ENCODE results near the gene TTLL1. TPM values are rescaled to one million over a fixed set of nuclear protein-coding genes. Genes with fewer than 3 reads are reported as not detected.

TTLL1 gene
- polyA plus RNA-seq, 1 donor (not counting 4 experiments of a cell fraction or from before 2014, with no cell fraction given): 3.5 TPM

DNA sequence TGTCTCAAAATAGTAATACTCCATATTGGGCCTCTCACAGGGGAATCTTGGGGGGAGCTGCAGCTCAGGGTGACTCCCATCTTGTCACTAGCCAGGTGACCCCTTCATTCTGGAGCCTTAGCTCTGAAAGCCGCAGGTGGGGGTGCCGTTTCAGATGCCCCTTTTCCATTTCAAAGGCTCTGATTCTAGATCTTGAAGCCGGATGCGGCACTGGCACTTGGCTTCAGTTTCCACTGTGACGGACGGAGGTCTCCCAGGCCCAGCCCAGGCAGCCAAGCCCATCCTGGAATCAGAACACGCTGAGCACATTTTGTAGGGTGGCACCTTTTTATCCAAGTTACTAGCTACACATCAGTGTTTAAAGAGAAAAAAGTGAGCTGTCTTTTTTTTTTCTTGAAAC lies 27.7 kb upstream of the TTLL1 start:
- no peak for TF ChIP-seq EZH2 (IDR thresholded peaks at IDR 0.05; ENCODE audit: low read length)
- TF ChIP-seq, protein P1, sequence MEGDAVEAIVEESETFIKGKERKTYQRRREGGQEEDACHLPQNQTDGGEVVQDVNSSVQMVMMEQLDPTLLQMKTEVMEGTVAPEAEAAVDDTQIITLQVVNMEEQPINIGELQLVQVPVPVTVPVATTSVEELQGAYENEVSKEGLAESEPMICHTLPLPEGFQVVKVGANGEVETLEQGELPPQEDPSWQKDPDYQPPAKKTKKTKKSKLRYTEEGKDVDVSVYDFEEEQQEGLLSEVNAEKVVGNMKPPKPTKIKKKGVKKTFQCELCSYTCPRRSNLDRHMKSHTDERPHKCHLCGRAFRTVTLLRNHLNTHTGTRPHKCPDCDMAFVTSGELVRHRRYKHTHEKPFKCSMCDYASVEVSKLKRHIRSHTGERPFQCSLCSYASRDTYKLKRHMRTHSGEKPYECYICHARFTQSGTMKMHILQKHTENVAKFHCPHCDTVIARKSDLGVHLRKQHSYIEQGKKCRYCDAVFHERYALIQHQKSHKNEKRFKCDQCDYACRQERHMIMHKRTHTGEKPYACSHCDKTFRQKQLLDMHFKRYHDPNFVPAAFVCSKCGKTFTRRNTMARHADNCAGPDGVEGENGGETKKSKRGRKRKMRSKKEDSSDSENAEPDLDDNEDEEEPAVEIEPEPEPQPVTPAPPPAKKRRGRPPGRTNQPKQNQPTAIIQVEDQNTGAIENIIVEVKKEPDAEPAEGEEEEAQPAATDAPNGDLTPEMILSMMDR (optimal IDR thresholded peaks at IDR 0.05 in 1 of 3, IDR thresholded peaks at IDR 0.05 in 1 of 3, conservative IDR thresholded peaks at IDR 0.05 in 1 of 3; ENCODE audit: extremely low read depth in 1 of 3, insufficient read depth in 2 of 3, low read length in 3 of 3): no peak

GRCh38 chr22:43114958-43115357 lies 25.8 kb upstream of the TTLL1 start:
- H3K4me3 ChIP-seq (ENCODE audit: control insufficient read depth in 2 of 3, extremely low read depth in 1 of 3, insufficient read depth in 2 of 3, low read depth in 1 of 3, low read length in 3 of 3): no peak overlapping the region
- H3K9ac ChIP-seq (ENCODE audit: control insufficient read depth, extremely low read depth, insufficient read depth, low read length): no peak overlapping the region
- H3K4me1 ChIP-seq (ENCODE audit: control insufficient read depth, extremely low read depth, insufficient read depth, low read length): peaks cover 9% of the 10 kb centered on the region
- H2AFZ ChIP-seq (ENCODE audit: control insufficient read depth, low read length): no peak overlapping the region
- no peaks in the 10 kb centered on the region for H3K36me3 ChIP-seq (ENCODE audit: control insufficient read depth in 2 of 2, extremely low read depth in 1 of 2, insufficient read depth in 2 of 2, low read length in 2 of 2)
- H3K9me1 ChIP-seq (ENCODE audit: control insufficient read depth, extremely low read depth, insufficient read depth, low read length): no peaks in the 10 kb centered on the region
- no peak for FAIRE-seq
- no peak overlapping the region for H3K4me2 ChIP-seq (ENCODE audit: control insufficient read depth, extremely low read depth, insufficient read depth, low read depth, low read length)
- no peak overlapping the region for H3K27ac ChIP-seq (ENCODE audit: control insufficient read depth, insufficient read depth, low read length)
- no peaks in the 10 kb centered on the region for H3K9me3 ChIP-seq (ENCODE audit: control insufficient read depth, low read depth, low read length)
- peaks cover 5% of the 10 kb centered on the region for H3K79me2 ChIP-seq (ENCODE audit: control insufficient read depth, insufficient read depth, low read length)
- DNase-seq (ENCODE audit: low read depth, low spot score): no peak
- H4K20me1 ChIP-seq (ENCODE audit: control insufficient read depth, extremely low read depth, insufficient read depth, low read length): no peaks in the 10 kb centered on the region
- peaks cover 5% of the 10 kb centered on the region for H3K27me3 ChIP-seq (ENCODE audit: control insufficient read depth, extremely low read depth, insufficient read depth, low read length)
- no peak for TF ChIP-seq EZH2 (IDR thresholded peaks at IDR 0.05; ENCODE audit: low read length)
- TF ChIP-seq, protein P1 (optimal IDR thresholded peaks at IDR 0.05 in 1 of 3, IDR thresholded peaks at IDR 0.05 in 1 of 3, conservative IDR thresholded peaks at IDR 0.05 in 1 of 3; ENCODE audit: extremely low read depth in 1 of 3, insufficient read depth in 2 of 3, low read length in 3 of 3): no peak
- dilution Hi-C loops (cut with MboI; ENCODE audit: extremely low pct_ligation_motif_present, low sequenced_read_pairs): no loop called here

More for the DNA sequence above, 27.7 kb upstream of the TTLL1 start:
- Histone ChIP-seq H3K27ac (ENCODE audit: control insufficient read depth, insufficient read depth, low read length) (no peak overlapping the region), H3K4me3 (ENCODE audit: control insufficient read depth in 2 of 3, extremely low read depth in 1 of 3, insufficient read depth in 2 of 3, low read depth in 1 of 3, low read length in 3 of 3) (no peak overlapping the region), H3K9me1 (ENCODE audit: control insufficient read depth, extremely low read depth, insufficient read depth, low read length) (no peaks in the 10 kb centered on the region), H2AFZ (ENCODE audit: control insufficient read depth, low read length) (no peak overlapping the region), H3K9me3 (ENCODE audit: control insufficient read depth, low read depth, low read length) (no peaks in the 10 kb centered on the region), H3K79me2 (ENCODE audit: control insufficient read depth, insufficient read depth, low read length) (peaks cover 9% of the 10 kb centered on the region), H3K9ac (ENCODE audit: control insufficient read depth, extremely low read depth, insufficient read depth, low read length) (no peak overlapping the region), H4K20me1 (ENCODE audit: control insufficient read depth, extremely low read depth, insufficient read depth, low read length) (no peaks in the 10 kb centered on the region), H3K27me3 (ENCODE audit: control insufficient read depth, extremely low read depth, insufficient read depth, low read length) (no peaks in the 10 kb centered on the region), H3K4me1 (ENCODE audit: control insufficient read depth, extremely low read depth, insufficient read depth, low read length) (no peaks in the 10 kb centered on the region), H3K4me2 (ENCODE audit: control insufficient read depth, extremely low read depth, insufficient read depth, low read depth, low read length) (no peak overlapping the region), H3K36me3 (ENCODE audit: control insufficient read depth in 2 of 2, extremely low read depth in 1 of 2, insufficient read depth in 2 of 2, low read length in 2 of 2) (no peaks in the 10 kb centered on the region)
- FAIRE-seq: no peak
- dilution Hi-C loops (cut with MboI; ENCODE audit: extremely low pct_ligation_motif_present, low sequenced_read_pairs): no loop called here
- no peak for DNase-seq (ENCODE audit: low read depth, low spot score)
